Stimulated activated effector memory CD8-positive, alpha-beta T cell treated with anti-CD3 and anti-CD28 coated beads, Interleukin-12 subunit alpha, Interleukin-12 subunit beta, amount 100 ng/mL, for 72 hours (primary cell): Measurements from ENCODE around the gene NDUFAF2.
"Not testable (repeated sequence)": the region's sequence is repeated elsewhere in the genome, so short reads cannot be mapped to it uniquely, and the experiment has no call there.

Source experiments
- ATAC-seq: fragments of 150-1000 bp; cut with Tn5 transposase; 2 replicates; pipeline ENCODE4 v1.10.0; 2021
- DNase-seq, 2 donors: peaks; one replicate each; pipeline ENCODE4 v3.0.0; 2021 to 2022; ENCODE audit warnings: low spot score in 2 of 2
- H3K27ac Mint-ChIP-seq: one replicate; pipeline ENCODE4 v1.8.0; 2022; ENCODE audit warnings: mild to moderate bottlenecking, mixed read lengths
- H3K36me3 Mint-ChIP-seq: one replicate; pipeline ENCODE4 v1.8.0; 2022; ENCODE audit warnings: mild to moderate bottlenecking, mixed read lengths
- H3K4me1 Mint-ChIP-seq: one replicate; pipeline ENCODE4 v1.8.0; 2022; ENCODE audit warnings: mixed read lengths
- H3K4me3 Mint-ChIP-seq: one replicate; pipeline ENCODE4 v1.8.0; 2022; ENCODE audit warnings: mild to moderate bottlenecking, mixed read lengths
- H3K9me3 Mint-ChIP-seq: one replicate; pipeline ENCODE4 v1.8.0; 2022; ENCODE audit warnings: mixed read lengths

The NDUFAF2 gene

DNA sequence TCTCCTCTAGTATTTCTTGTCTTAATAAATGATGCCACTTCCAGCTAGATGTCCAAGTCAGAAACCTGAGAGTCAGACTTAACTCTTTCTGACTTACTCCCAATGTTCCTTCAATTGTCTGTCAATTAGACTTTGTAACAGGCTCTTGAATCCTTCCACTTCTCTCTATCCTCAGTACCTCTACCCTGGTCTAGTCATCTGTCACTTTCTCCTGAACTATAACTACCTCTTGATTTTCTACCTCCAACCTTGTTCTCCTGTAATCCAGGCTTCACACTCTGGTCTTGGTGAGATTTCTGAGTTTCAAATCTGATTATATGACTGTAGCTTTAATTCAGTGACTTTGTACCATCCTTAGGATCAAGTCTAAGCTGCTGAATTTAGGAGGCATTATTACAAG lies 64.9 kb downstream of the NDUFAF2 start:
- DNase-seq (no peak), ATAC-seq (no peak)
- no peaks in the 10 kb centered on the region for H3K4me1 Mint-ChIP-seq
- H3K4me3 Mint-ChIP-seq, result no peak overlapping the region
- no peak overlapping the region for H3K27ac Mint-ChIP-seq
- no peaks in the 10 kb centered on the region for H3K9me3 Mint-ChIP-seq
- H3K36me3 Mint-ChIP-seq, result no peaks in the 10 kb centered on the region

DNA sequence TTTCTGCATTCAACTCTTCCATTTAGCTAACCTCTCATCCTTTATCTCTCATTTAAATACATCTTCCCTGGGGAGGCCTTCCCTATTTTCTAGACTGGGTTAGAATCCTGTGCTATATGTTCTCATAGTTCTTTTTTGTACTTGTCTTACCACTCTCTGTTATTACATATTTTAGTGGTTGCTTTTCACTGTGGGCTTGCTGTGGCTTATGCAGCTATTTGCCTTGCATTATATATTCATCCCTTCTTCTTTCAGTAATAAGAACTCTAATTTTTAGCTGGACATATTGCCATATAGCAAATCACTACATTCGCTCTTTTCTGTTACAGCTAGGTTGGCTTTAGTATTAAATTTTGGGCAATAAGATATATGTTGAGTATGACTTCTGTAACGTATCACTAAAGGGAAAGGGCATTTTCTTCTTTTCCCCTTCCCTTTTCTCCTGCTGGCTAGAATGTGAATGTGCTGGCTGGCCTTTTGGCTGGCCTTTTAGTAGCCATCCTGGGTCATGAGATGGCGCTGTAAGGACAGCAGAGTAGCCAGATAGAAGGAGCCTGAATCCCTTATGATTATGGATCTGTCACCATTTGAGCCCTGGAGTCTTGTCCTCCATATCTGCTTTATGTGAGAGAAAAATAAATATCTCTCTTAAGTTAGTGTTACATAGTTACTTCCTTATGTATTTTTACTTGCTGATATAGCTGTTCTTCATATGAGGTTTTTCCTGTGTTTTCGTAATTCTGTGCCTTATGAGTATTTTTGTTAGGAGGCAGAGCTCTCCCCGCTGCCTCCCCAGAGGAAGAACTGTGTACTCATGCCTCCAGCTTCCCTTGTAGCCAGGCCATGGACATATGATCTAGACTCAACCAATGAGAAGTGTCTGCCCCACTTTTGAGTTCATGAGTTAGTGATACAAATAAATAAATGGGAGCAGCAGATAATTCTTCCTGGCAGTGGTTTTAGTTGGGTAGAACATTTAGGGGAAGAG lies 65.8 kb downstream of the NDUFAF2 start:
- no peak for ATAC-seq
- no peak overlapping the region for H3K27ac Mint-ChIP-seq
- no peak overlapping the region for H3K4me3 Mint-ChIP-seq
- DNase-seq, result no peak
- H3K36me3 Mint-ChIP-seq, result no peaks in the 10 kb centered on the region
- no peaks in the 10 kb centered on the region for H3K4me1 Mint-ChIP-seq
- no peaks in the 10 kb centered on the region for H3K9me3 Mint-ChIP-seq

GRCh38 chr5:61018062-61018461 lies 73.1 kb downstream of the NDUFAF2 start:
- DNase-seq, result no peak
- Mint-ChIP-seq H3K9me3 (peaks cover 2% of the 10 kb centered on the region), H3K4me1 (peaks cover 7% of the 10 kb centered on the region), H3K4me3 (no peak overlapping the region), H3K27ac (no peak overlapping the region), H3K36me3 (no peaks in the 10 kb centered on the region)
- no peak for ATAC-seq

DNA sequence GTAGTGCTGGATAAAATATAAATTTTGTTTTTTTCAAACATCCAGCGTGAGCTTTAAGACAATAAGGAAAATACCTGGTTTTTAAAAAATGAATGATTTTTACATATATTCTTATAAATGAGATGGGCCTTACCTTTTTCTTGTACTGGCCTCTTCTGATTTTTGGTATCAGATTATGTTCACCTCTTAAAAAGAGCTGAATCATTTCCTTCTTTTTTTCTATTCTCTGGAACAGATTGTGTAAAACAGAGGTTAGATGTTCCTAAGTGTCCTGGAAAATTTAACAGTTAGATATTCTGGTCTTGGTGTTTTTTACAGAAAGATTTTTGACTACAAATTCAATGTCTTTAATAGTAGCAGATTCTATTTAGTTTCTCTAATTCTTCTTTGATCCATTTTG lies 74.6 kb downstream of the NDUFAF2 start:
- Mint-ChIP-seq H3K9me3 (peaks cover 2% of the 10 kb centered on the region), H3K36me3 (no peaks in the 10 kb centered on the region), H3K4me3 (no peak overlapping the region), H3K4me1 (peaks cover 7% of the 10 kb centered on the region), H3K27ac (no peak overlapping the region)
- ATAC-seq (no peak), DNase-seq (no peak)

- no peak overlapping the region for H3K27ac Mint-ChIP-seq
- DNase-seq (no peak), ATAC-seq (no peak)
- peaks cover 7% of the 10 kb centered on the region for H3K4me1 Mint-ChIP-seq
- peaks cover 2% of the 10 kb centered on the region for H3K9me3 Mint-ChIP-seq
- no peaks in the 10 kb centered on the region for H3K36me3 Mint-ChIP-seq
- H3K4me3 Mint-ChIP-seq, result no peak overlapping the region
These were observed 75.4 kb downstream of the NDUFAF2 start for GRCh38 chr5:61020415-61020814.

GRCh38 chr5:61023131-61023530 lies 78.1 kb downstream of the NDUFAF2 start:
- ATAC-seq (no peak), DNase-seq (no peak)
- Mint-ChIP-seq H3K4me3 (no peak overlapping the region), H3K27ac (no peak overlapping the region), H3K36me3 (no peaks in the 10 kb centered on the region), H3K4me1 (peaks cover 7% of the 10 kb centered on the region), H3K9me3 (peaks cover 2% of the 10 kb centered on the region)

GRCh38 chr5:61026004-61026403 lies 81.0 kb downstream of the NDUFAF2 start:
- Mint-ChIP-seq H3K4me3 (no peak overlapping the region), H3K36me3 (peaks cover under 1% of the 10 kb centered on the region), H3K4me1 (peaks cover 7% of the 10 kb centered on the region), H3K9me3 (peaks cover 2% of the 10 kb centered on the region), H3K27ac (no peak overlapping the region)
- DNase-seq (no peak), ATAC-seq (no peak)

DNA sequence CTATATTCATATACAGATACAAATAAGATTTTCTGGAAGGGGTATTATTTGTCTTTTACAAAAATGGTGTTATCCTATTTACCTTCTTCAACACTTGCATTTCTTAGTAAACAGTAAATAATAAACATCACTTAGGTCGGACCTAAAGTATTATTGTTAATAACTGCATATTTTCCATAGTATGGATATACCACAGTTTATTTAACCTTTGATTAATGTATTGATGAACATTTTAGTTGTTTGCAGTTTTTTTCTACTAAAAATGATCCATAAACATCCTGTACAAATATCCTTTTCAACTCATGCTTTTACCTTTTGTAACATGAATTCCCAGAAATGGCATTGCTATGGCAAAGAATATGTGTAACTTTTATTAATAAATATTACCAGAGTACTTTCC lies 83.4 kb downstream of the NDUFAF2 start:
- H3K9me3 Mint-ChIP-seq, result peaks cover 2% of the 10 kb centered on the region
- DNase-seq, result no peak
- H3K4me1 Mint-ChIP-seq, result no peaks in the 10 kb centered on the region
- peaks cover 5% of the 10 kb centered on the region for H3K36me3 Mint-ChIP-seq
- no peak for ATAC-seq
- H3K4me3 Mint-ChIP-seq, result no peak overlapping the region
- H3K27ac Mint-ChIP-seq, result no peak overlapping the region

- no peak overlapping the region for H3K27ac Mint-ChIP-seq
These were observed 84.6 kb downstream of the NDUFAF2 start for GRCh38 chr5:61029456-61030162.

GRCh38 chr5:61030163-61030482 lies 85.1 kb downstream of the NDUFAF2 start:
- DNase-seq, result no peak
- Mint-ChIP-seq H3K4me1 (no peaks in the 10 kb centered on the region), H3K9me3 (peaks cover 2% of the 10 kb centered on the region), H3K4me3 (no peak overlapping the region), H3K36me3 (peaks cover 5% of the 10 kb centered on the region), H3K27ac (no peak overlapping the region)
- no peak for ATAC-seq

More at GRCh38 chr5:61029456-61030162, 84.6 kb downstream of the NDUFAF2 start:
- peaks cover 5% of the 10 kb centered on the region for H3K36me3 Mint-ChIP-seq
- H3K4me3 Mint-ChIP-seq, result no peak overlapping the region
- no peaks in the 10 kb centered on the region for H3K4me1 Mint-ChIP-seq
- ATAC-seq (no peak), DNase-seq (no peak)
- H3K9me3 Mint-ChIP-seq, result peaks cover 2% of the 10 kb centered on the region

- not testable (repeated sequence) for H3K4me1 Mint-ChIP-seq, H3K9me3 Mint-ChIP-seq, DNase-seq, ATAC-seq, H3K4me3 Mint-ChIP-seq, H3K36me3 Mint-ChIP-seq, H3K27ac Mint-ChIP-seq
These were observed 86.3 kb downstream of the NDUFAF2 start for GRCh38 chr5:61031301-61031700.

- Mint-ChIP-seq H3K27ac (no peak overlapping the region), H3K4me3 (no peak overlapping the region), H3K9me3 (no peaks in the 10 kb centered on the region), H3K36me3 (no peaks in the 10 kb centered on the region), H3K4me1 (no peaks in the 10 kb centered on the region)
- ATAC-seq (no peak), DNase-seq (no peak)
These were observed 99.5 kb downstream of the NDUFAF2 start for GRCh38 chr5:61044545-61044944.

DNA sequence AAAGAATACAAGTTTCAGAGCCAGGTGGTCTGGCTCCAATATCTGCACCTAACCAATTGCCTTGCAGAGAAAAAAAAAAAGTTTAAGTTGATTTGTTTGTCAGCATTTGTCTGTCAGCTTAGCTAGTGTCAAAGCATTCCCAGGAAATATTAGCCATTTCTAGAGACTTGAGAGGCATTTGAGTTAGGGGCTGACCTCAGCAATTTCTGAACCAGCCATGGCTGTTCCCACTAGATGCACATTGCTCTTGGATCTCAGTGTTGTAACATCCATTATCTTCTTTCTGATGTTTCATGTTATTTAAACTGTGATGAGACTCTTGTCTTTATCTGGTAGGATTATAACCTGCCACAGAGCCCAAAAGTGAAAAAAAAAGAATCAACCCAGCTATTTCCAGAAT lies 102.3 kb downstream of the NDUFAF2 start:
- no peak overlapping the region for H3K27ac Mint-ChIP-seq
- no peaks in the 10 kb centered on the region for H3K9me3 Mint-ChIP-seq
- H3K36me3 Mint-ChIP-seq, result no peaks in the 10 kb centered on the region
- DNase-seq (no peak), ATAC-seq (no peak)
- no peaks in the 10 kb centered on the region for H3K4me1 Mint-ChIP-seq
- no peak overlapping the region for H3K4me3 Mint-ChIP-seq

DNA sequence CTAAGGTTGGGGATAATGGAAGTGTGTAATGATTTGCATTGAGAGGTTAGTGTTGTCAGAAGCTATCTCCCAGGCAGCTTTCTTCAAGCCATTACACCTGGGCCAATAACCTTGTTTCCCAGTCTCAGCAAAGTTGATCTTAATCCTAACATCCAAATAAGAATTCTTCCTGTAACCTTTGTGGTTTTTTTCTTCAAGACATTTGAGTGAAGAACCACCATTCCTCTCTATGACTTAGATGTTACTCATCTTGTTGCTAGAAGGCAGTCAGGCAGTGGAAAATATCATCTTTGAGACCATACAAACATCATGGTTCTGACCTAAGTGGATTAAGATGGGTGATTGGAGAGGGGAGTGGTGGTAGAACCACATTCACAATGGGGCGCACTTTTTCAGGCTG lies 103.5 kb downstream of the NDUFAF2 start:
- ATAC-seq (no peak), DNase-seq (no peak)
- Mint-ChIP-seq H3K9me3 (no peaks in the 10 kb centered on the region), H3K4me3 (no peak overlapping the region), H3K36me3 (no peaks in the 10 kb centered on the region), H3K27ac (no peak overlapping the region), H3K4me1 (no peaks in the 10 kb centered on the region)

DNA sequence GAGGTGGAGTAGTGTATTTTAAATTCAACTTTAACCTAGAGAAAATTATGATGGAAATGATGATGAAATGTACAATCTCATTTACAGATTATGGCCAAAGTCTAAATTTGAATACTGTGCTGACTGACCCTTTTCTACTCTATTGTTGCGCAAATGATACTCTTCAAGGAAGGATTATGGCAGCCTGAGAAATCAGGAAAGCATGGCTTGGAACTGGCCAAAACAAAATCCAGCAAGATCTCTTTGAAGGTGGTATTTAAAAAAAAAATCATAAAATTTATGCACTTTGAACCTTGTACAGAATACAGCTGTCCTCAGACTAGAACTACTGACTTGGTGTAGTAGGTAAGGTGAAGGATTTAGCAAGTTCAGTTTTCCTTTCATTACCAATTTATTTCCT lies 105.3 kb downstream of the NDUFAF2 start:
- ATAC-seq, result no peak
- Mint-ChIP-seq H3K4me1 (no peaks in the 10 kb centered on the region), H3K27ac (no peak overlapping the region), H3K36me3 (no peaks in the 10 kb centered on the region), H3K9me3 (no peaks in the 10 kb centered on the region), H3K4me3 (no peak overlapping the region)
- DNase-seq, result no peak

DNA sequence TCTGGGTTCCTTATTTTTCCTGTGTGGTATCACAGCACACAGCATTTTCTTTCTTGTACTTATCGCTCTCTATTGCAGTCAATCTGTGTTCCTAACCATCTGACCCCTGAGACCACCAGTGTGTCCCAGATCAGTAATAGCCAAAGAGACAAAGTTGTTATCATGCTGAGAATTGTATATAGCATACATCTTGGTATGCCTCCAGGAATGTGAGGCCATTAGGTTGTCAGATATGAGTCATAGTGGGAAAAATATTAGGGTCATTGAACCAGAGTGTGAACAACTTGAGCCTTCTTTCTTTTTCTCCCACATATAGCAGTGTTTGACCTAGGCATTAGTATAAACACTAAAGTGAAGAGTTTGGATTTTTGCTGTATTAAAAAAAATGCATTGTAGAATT lies 106.3 kb downstream of the NDUFAF2 start:
- Mint-ChIP-seq H3K4me3 (no peak overlapping the region), H3K36me3 (no peaks in the 10 kb centered on the region), H3K27ac (no peak overlapping the region), H3K4me1 (no peaks in the 10 kb centered on the region), H3K9me3 (no peaks in the 10 kb centered on the region)
- DNase-seq (no peak), ATAC-seq (no peak)
